GM12892 (cell line): Measurements from ENCODE around the gene SORCS2.

ENCODE experiments used
- POLR2A ChIP-seq: IDR thresholded peaks from 2 replicates; pipeline ENCODE4 v1.6.1; 2011; ENCODE audit warnings: low read depth, low read length, control low read depth
- POLR2AphosphoS5 ChIP-seq: IDR thresholded peaks from 2 replicates; pipeline ENCODE4 v1.6.1; 2011; ENCODE audit warnings: low read depth, low read length, control low read depth
- TAF1 ChIP-seq: IDR thresholded peaks from 2 replicates; pipeline ENCODE4 v1.6.1; 2011; ENCODE audit warnings: low read depth, mild to moderate bottlenecking, control low read depth, low read length, borderline replicate concordance

GRCh38 chr4:7466904-7467303 lies 274.6 kb downstream of the SORCS2 start:
- no peak for TF ChIP-seq TAF1
- TF ChIP-seq POLR2A: no peak
- TF ChIP-seq POLR2AphosphoS5: no peak
